GM19397 (cell line): ENCODE measurements around the gene USP3.

ENCODE experiments used
- ATAC-seq: cut with Tn5 transposase; IDR thresholded peaks from one replicate; pipeline ENCODE4 v1.9.1; 2021; ENCODE audit warnings: mild to moderate bottlenecking, moderate library complexity; ENCODE audit not compliant: unreplicated experiment

The USP3 gene

DNA sequence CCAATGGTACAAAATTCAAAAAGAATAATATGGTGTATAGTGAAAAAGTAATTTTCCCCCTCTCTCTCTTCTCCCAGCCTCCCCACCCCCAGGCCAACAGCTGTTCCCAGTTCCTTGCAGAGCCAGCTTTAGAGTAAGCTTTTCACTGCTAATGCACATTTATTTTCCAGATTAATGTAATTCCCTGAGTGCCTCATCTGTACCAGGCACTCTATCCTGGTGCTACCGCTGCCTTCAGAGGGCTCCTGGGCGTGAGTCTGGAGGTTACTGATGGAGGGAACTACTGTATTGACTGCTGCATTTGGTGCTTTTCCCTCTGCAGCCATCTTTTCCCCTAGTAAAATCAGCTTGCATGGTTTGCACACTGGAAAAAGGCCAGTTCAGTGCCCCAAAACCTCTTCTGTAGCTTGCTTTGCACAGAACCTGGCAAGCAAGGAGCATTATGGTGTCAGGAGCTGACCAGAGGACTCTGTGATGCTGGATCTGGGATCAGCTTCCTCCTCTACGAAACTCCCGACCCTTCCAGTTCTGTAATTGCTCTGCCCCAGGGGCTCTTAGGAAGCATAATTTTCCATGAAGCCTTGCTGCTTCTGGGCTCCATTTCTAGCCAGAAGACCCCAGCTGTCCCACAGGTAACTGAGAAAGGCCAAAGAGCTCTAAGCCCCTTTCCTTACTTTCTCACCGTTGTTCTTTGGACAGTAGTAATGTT is 8.5 kb upstream of the USP3 start:
- ATAC-seq: no peak

DNA sequence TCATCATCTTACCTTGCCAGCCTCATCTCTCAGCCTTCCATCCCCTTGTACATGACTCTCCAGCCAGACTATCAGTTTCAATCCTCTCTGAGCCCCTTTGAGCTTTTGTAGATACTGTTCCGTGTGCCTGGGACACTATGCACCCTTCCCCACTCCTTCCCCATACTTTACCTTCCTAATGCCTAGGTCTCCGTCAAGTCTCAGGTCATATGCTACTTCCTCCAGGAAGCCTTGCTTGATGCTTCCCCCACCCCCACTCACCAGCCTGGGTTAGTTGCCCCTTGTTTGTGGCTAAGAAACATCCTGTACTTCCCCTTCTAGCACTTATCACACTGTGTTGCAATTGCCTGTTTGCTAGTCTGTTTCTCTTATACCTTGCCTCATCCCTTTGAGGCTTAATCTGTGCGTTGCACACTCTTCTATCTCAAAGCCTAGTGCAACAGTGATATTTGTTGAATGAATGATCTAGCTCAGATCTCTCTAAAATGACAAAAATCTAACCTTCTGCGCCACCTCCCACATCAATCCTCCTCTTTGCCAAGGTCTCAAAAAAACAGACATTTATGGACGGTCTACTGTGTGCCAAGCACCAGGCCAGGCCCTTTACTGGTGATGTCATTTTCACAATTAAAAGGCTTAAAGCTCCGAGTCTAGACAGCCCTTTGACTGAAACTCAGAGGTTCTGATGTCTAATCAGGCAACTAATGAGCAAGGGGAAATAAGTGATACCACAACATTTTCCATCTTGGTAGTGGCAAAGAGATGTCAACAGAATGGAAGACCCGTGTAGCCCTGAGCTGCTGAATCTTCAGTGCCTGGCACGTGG is 6.5 kb upstream of the USP3 start:
- no peak for ATAC-seq

- ATAC-seq: no peak
Measured at GRCh38 chr15:63499175-63499549, 5.2 kb upstream of the USP3 start.

DNA sequence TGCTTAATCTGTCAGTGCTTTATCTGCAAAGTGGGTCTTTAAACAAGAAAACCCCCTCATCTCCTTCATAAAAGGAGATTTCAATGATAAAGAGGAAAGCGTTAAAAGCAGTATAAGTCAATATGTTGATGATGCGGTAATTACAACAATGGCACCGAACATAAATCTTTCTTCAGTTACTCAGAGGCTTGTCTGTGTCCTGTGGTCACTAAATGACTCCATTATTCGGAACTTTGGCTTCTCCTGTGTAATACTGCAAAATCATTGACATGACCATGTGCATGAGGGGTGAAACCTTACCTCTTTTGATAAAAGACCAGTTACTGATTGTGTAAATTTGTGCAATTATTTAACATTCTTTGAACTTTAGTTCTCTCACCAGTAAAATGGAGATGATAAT is 4.8 kb upstream of the USP3 start:
- no peak for ATAC-seq

DNA sequence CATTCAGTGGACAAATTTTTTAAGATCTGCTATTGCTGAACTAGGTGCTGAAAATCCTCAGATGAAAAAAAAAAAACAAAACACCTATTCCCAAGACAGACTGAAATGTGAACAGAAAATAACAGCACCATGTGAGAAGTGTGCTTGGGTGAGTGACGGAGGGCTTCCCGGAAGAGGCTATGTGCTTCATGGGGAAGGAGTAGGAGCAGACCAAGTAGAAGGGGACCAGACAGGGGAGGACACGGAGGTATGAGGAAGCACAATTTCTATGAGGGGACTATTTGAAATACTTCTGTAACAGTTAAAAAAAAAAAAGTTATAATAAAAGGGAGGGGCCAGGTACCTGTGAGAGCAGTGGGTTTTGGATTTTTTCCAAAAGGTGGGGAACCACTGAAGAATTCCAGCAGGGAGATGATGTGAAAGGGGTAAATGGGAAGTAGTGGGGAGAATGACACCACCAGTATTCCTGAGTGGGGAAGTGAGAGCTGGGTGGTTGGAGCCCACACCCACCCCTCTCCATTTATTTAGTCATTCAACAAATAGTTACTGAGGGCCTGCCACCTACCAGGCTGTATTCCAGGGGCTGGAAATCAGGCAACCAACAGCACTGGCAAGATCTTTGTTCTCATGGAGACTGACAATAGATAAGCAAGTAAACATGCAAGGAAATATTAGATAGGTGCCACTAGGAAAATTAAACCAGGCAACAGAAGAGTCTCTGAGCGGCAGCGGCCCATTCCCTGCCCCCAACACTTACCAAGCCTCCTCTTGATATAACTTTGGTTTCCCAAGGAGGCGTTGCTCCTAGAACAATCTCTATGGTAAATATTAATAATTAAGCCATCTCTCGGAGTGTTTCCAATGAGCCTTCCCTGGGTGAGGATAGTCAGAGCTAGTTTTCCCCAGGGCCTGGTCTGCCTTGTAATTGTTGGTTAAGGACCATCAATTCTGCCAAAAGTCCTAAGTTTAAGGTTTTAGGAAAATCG is 3.8 kb upstream of the USP3 start:
- no peak for ATAC-seq

DNA sequence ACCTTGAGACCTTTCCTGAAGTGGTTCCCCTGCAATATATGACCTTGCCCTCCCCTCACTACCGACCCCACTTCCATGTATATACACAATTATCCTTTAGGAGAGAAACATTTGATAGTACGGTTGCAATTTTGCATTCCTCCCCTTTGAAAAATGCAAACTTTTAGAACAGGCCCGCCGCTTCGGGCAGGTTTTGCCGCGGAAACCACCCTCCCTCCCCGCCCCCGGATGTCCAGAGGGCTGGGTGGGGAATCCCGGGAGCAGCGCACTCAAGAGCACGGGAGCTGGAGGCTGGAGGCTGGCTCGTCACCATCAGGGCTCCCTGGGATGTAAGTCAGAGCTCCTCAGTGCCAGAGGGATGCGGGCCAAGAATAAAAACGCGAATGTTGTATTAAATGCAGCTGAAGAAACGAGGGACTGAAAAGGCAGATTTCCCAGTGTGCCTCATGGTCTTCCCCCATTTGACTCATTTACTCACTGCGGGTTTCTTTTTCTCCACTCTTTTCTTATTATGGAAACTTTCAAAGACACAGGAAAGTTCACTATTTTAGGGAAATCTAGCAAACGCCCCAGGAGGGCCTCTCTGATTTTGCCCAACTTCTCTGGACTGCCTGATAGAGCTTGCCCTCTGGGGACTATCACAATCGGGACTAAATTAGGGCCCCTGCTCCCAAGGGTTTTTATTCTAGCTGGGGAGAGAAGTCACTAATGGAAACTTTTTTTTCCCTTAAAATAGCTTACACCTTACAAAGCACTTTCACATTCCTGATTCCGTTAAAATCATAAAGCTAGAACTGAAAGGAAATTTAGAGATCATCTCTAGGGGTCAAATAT is 2.9 kb upstream of the USP3 start:
- ATAC-seq: no peak

DNA sequence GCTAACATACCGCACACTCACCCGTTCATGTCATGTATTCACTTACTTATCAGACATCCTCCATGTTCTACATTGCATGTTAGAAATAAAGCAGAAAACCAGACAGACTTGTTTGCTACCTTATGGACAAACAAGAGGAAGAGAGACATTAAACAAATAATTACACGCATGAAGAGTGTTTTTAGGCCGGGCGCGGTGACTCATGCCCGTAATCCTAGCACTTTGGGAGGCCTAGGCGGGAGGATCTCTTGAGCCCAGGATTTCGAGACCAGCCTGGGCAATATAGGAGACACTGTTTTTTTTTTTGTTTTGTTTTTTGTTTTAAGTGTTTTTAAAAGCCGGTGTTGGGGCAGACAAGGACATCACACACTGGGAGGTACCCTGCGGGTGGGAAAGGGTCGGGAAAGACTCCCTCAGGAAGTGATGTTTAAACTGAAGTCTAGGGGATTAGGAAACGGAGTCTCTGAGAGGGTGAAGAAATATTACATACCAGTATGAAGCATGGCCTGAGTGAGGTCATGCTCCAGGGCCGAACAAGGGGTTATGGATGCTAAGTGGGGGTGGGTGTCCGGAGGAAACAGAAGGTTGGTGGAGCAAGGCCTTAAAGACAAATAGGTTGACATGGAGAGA is 2.1 kb upstream of the USP3 start:
- no peak for ATAC-seq

DNA sequence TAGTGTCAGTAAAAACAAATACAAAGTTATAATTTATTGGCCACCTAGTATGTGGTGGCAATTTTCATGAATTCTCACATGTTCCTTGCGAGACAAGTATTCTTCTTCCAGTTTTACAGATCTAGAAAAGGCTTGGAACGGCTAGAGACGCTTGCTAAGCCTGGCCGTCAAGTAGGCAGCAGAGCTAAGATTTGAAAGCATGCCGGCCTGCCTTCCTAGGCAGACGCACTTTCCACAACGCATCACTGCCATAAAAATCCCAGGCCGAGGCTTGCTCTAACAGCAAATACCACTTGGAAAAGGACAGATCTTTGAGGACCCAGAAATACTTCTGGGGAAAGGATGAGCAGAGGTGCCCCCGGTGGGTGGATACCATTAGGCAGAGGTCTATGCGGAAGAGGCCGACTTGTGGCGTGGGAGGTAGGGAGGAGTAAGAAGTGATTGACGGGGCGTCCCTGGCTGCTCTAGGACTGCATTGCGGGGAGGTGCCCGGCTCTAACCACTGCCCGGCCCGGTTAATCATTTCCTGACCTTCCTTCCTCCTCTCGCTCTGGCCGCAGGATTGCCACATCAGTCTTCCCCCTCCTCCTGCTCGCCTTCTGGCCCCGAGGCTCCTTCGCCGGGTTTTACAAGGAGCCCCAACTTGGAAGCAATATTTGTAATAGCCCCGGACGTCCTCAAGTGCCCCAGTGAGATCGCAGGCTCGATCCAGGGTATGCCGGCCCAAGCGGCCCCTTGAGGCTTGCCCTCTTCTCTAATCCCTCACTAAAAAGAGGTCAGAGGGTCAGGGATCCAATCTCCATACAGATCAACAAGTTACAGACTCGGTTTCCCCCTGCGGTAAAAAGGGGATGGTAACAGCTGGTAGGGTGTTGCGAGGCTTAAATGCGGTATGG is 1.3 kb upstream of the USP3 start:
- ATAC-seq: peak; percentile 47

GRCh38 chr15:63503739-63504246 is 600 bp upstream of the USP3 start:
- peak; percentile 17 for ATAC-seq

DNA sequence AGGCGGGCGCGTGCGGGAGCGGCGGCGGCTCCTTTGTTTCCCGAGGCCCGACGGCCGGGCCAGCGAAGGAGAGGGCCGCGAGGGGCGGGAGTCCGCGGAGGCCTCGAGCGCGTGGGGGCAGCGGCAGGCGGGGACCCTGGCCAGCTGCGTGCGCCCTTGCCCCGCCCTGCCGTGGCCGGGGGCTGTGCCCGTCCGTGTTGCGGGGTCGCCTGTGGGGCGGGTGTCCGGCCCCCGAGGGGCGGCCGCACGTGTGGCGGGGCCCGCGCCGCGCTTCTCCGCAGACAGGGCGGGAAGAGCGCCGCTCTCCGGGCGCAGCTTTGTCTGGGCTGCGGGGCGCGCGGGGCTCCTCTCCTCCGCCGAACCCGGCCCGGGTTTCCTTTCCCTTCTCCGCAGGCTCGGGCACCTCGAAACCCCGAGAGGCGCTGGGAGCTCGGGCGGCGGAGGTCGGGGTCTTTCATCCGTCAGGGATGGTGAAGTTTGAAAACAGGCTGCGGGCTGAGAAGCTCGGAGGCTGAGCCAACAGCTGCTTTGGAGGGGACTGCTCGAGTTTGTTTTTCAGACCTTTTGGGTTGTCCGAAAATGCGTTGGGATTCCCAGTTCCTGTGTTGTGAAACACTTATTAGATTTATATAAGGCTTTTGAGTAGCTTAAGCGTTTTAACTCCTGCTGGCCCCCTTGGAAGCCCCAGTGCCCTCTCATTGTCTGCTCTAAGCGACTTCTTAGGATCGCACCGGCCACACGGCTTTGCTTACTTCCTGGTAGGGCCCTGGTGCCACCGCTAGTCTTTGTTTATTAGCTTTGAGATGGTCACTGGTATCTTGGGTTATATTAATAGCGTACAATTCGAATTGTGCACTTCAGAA is 817 bp downstream of the USP3 start:
- peak; percentile 16 for ATAC-seq

DNA sequence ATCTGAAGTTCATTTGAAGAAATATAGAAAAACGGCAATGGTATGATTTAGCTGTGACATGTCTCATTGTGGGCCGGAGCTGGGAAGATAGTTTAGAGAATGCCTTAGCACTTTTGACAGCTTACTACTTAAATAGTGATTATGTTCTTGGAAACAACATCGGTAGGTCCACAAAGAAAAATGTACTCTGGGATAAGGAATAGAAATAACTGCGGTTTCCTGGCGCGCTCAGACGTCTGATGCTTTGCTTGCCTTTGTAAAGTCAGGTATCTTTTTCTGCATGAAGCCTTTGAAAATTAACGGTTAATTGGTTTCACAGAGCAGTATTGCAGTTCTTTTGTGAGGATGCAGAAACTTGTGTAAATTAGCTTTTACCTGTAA is 1.4 kb downstream of the USP3 start:
- no peak for ATAC-seq

GRCh38 chr15:63506537-63507035 is 2.2 kb downstream of the USP3 start:
- ATAC-seq: no peak

GRCh38 chr15:63507878-63508818 is 3.8 kb downstream of the USP3 start:
- no peak for ATAC-seq

GRCh38 chr15:63509056-63509954 is 4.9 kb downstream of the USP3 start:
- no peak for ATAC-seq
